ENCODE data around the gene TALDO1.
"Not testable (repeated sequence)": the region's sequence is repeated elsewhere in the genome, so short reads cannot be mapped to it uniquely, and the experiment has no call there.

TALDO1 gene

GRCh38 chr11:737899-738298 lies 9.4 kb upstream of the TALDO1 start:
- not testable (repeated sequence) for DNase-seq

- no peak for DNase-seq
Measured at GRCh38 chr11:742156-742546, 5.1 kb upstream of the TALDO1 start.

GRCh38 chr11:742571-743201 lies 4.6 kb upstream of the TALDO1 start:
- no peak for DNase-seq

- DNase-seq, result no peak
Measured at GRCh38 chr11:745428-745827, 1.8 kb upstream of the TALDO1 start.

GRCh38 chr11:746289-747157 lies 741 bp upstream of the TALDO1 start:
- no peak for DNase-seq

GRCh38 chr11:748007-748359 lies 719 bp downstream of the TALDO1 start:
- DNase-seq, result no peak

- no peak for DNase-seq
Measured at GRCh38 chr11:749731-750130, 2.5 kb downstream of the TALDO1 start.

GRCh38 chr11:760236-760635 lies 13.0 kb downstream of the TALDO1 start:
- no peak for DNase-seq

GRCh38 chr11:761526-762108 lies 14.4 kb downstream of the TALDO1 start:
- DNase-seq, result no peak

DNA sequence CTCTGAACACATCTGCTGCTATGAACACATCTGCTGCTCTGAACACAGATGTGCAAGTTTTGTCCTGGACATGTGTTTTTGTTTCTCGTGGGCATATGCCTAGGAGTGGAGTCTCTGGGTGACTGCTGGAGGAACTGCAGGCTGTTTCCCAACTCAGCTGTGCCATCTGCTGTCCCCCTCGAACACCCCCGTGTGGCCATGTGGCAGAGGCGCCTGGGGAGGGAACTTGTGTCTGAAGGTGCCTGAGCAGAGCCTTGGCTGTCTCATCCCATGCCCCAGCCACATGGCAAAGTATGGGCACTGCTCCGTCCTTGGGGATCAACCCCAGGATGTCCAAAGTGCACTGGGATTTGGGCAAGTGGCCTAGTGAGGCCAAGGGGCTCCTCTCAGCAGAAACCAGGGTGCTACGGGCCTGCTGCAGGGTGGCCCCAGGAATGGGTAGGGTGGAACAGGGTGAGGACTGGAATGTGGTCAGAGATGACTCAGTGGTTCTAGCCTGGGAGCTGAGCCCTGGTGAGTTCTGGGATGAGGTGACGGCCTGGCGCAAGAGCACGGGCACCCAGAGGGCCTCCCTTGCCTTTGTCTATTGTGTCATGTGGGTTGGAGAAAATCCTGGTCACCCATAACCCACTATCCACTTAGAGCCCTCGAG lies 15.3 kb downstream of the TALDO1 start:
- peak in 1 of 2 experiments; percentile 44 for DNase-seq

DNA sequence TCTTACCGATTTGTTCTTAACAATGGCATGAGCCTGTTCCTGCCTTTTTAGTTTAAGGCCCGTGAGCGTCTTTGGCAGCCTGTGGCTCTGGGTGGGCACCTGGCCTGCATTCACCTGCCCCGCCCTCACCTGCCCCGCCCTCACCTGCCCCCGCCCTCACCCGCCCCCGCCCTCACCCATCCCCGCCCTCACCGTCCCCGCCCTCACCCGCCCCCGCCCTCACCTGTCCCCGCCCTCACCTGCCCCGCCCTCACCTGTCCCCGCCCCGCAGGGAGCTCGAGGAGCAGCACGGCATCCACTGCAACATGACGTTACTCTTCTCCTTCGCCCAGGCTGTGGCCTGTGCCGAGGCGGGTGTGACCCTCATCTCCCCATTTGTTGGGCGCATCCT lies 15.8 kb downstream of the TALDO1 start:
- no peak for DNase-seq

GRCh38 chr11:763549-764321 lies 16.5 kb downstream of the TALDO1 start:
- DNase-seq, result no peak

GRCh38 chr11:764322-765024 lies 17.2 kb downstream of the TALDO1 start:
- no peak for DNase-seq

DNA sequence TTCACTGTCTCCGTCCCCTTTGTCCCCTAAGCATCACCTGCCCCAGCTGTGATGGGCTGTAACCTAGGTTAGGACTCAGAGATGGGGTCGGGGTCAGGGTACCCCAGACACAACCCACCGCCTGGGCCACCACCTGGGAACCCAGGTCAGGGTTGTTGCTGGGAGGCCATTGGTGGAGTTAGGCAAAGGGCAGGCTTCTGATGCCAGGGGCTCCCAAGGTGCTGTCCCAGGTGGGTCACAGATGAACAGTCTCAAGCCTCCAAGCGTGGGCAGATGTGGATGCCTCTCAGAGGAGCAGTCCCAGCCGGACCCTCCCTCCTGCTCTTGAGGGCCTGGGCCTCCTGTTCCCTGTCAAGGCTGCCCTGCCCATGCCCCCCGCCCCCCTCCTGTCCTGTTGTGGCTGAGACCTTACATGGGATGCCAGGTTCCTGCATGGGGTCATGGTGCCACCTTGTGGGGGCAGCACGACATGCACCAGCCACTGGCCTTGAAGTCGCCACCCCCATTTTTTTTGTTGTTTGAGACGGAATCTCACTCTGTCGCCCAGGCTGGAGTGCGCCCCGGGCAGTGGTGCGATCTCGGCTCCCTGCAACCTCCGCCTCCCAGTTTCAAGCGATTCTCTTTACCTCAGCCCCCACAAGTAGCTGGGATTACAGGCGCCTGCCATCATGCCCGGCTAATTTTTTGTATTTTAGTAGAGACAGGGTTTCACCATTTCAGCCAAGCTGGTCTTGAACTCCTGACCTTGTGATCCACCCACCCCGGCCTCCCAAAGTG lies 17.9 kb downstream of the TALDO1 start:
- no peak for DNase-seq

- no peak for DNase-seq
Measured at GRCh38 chr11:765802-766091, 18.5 kb downstream of the TALDO1 start.

- DNase-seq, result no peak
Measured at GRCh38 chr11:766106-766935, 19.1 kb downstream of the TALDO1 start.

DNA sequence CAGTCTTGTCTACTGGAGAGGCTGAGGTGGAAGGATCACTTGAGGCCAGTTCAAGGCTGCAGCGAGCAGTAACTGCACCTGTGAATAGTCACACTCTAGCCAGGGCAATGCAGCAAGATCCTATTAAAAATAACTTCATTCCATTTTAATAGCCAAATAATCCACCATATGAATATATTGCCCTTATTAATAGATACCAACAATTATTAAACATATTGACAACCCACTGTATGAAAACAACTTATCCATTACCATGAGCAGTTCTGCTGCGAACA lies 19.6 kb downstream of the TALDO1 start:
- DNase-seq, result no peak

DNA sequence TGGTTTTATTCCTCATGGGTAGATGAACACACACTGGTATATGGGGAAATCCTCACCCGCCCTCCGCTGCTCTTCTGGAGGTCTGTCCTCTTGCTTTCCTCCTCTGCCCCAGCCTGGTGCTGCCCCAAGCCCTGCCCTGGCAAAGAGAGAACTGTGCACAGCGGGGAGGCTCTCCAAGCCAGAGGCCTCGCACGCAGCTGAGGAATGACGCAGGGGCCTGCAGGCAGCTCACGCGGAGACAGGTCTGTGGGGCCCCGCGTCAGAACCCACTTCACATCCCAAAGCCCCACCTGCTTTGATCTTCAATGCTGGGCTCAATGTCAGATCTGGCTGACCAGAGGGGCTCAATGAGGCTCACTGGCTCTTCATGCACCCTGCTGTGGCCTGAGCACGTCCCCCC lies 20.0 kb downstream of the TALDO1 start:
- no peak for DNase-seq

GRCh38 chr11:769887-770641 lies 22.8 kb downstream of the TALDO1 start:
- no peak for DNase-seq
